Fibroblast of villous mesenchyme (primary cell): ENCODE results near the gene SUN3. TPM values are rescaled to one million over a fixed set of nuclear protein-coding genes. Genes with fewer than 3 reads are reported as not detected.

ENCODE experiments used
- DNase-seq: peaks from one replicate; pipeline ENCODE4 v3.0.0-alpha.2; 2010; ENCODE audit warnings: low read depth
- H3K4me3 ChIP-seq: 2 replicates; pipeline ENCODE4 v1.5.1; 2011; ENCODE audit warnings: low read depth, mild to moderate bottlenecking, low read length
- total RNA-seq: library from RNA; depleted of rRNA; stranded (reverse); fragments of >200 nt; gene quantifications from 2 replicates; pipeline ENCODE4 v1.2.3, GENCODE V29; 2012
- TF ChIP-seq, protein P1 (sequence below): IDR thresholded peaks from 2 replicates; pipeline ENCODE4 v1.5.1; 2012; ENCODE audit warnings: low read depth, mild to moderate bottlenecking, low read length; ENCODE audit not compliant: insufficient read depth

Gene SUN3
- total RNA-seq, 1 donor: not detected

DNA sequence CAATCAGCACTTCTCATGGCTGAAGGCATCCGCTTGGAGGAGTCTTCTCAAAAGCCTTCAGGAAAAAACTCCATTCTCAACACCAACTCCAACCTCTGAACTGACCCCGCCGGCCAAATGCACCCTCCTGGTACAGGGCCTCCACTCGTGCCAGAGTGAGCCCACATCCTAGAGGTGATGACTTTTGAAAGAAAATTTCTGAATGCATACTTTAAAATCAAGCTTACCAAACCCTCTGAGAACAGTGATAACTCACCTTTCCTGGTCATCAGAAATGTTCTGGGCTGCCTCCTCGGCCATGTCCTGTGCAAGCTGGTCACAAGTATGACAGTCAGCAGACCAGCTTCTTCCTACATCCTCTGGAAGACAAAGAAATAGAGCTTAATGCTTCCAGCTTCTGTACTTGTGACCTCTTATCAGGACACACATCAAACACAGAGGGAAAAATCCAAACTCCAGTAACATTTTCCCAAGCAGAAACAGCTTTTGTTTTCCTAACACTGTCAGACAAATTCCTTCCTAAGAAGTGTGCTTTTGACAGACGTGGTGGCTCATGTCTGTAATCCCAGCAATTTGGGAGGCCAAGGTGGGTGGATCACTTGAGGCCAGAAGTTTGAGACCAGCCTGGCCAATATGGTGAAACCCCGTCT, 80.6 kb downstream of the SUN3 start, which contains the start of gene PKD1L1:
TSS of gene PKD1L1 (minus strand) at position 326 of the 650 bp plus-strand sequence. CDS start at position 300, 26 bp downstream.
- TF ChIP-seq, protein P1, sequence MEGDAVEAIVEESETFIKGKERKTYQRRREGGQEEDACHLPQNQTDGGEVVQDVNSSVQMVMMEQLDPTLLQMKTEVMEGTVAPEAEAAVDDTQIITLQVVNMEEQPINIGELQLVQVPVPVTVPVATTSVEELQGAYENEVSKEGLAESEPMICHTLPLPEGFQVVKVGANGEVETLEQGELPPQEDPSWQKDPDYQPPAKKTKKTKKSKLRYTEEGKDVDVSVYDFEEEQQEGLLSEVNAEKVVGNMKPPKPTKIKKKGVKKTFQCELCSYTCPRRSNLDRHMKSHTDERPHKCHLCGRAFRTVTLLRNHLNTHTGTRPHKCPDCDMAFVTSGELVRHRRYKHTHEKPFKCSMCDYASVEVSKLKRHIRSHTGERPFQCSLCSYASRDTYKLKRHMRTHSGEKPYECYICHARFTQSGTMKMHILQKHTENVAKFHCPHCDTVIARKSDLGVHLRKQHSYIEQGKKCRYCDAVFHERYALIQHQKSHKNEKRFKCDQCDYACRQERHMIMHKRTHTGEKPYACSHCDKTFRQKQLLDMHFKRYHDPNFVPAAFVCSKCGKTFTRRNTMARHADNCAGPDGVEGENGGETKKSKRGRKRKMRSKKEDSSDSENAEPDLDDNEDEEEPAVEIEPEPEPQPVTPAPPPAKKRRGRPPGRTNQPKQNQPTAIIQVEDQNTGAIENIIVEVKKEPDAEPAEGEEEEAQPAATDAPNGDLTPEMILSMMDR: no peak
- H3K4me3 ChIP-seq: no peak within 1 kb of the TSS
- no peak for DNase-seq

DNA sequence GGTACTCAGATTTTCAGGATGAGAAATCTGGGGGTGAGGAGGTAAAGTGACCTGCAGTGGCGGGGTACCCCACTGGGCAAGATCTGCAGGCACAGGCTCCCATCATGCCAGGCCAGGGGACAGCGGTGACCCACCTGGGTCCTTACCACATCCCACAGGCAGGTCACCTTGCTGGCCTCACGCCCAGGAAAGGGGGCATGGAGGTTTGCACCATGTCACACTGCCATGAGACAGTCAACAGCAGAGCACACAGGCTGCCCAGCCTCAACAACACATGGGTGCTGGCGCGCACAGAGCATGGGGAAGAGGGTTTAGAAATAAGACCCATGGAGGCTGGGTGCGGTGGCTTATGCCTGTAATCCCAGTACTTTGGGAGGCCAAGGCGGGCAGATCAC, 81.6 kb downstream of the SUN3 start:
- DNase-seq: no peak
- TF ChIP-seq, protein P1: no peak
- H3K4me3 ChIP-seq: no peak overlapping the region

DNA sequence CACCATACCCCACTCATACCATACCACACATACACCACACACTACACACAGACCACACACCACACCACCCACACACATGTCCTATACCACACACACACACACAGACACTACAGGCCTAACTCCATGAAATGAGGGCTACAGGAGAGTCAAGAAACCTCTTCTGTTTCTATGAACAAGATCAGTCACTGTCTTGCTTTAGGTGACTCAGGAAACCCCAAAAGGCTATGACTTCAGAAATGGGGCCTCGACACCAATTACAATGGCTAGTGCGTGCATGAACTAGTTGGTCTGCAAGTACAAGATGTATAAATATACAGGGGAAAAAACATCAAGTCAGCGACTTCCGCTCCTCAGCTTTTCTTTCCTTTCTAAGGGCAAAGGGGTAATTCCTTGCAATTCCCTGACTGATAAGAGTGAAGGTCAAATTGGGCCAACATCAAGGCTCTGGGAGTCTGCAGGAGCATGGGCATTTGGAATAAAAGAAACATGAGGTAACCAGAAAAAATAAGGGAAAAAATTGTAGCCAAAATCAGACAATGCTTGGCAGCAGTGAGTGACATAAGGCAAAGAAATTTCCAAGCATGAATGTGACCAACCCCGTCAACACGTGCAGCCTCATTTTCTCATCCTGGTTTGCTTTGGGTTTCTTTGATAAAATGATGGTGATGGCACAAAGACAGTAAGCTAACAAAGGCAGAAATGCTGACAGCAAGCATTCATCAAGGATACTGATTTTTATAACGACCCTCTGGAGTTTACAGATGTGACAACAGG, 82.1 kb downstream of the SUN3 start:
- TF ChIP-seq, protein P1: no peak
- H3K4me3 ChIP-seq: no peak overlapping the region
- DNase-seq: no peak

DNA sequence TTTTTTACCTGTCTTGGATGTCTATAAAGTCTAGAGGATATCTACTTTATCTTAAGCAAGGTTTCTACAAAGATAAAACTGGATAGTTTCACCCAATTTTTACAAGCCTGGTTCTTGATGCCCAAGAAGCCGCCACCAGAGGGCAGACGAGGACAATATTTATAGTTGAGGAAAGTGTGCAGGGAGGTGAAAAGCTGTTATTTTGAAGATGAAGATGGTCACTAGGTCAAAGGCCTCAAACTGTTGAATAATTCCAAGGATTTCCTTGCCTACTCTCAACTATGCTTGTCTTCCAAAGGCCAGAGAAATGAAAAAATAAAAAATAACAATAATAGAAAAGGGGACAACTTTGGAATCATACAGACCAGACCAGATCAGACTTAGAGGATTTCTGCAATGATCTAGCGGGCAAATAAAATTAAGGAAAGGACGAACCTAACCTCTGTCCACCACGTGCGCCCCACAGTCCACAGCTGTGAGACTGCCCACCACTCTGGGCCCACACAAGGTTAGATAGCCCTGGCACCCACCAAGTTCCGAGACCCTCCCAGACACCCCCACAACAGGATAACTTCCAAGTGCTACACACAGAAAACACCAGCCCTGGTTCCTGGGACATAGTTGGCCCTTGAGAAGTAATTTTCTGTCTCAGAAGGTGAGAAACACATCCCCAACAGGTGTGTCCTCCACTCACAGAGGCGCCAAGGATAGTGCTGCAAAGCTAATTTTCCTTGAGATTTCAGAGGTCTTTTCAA, 83.5 kb downstream of the SUN3 start:
- DNase-seq: peak; percentile 77
- no peak overlapping the region for H3K4me3 ChIP-seq
- TF ChIP-seq, protein P1: peak; percentile 70

DNA sequence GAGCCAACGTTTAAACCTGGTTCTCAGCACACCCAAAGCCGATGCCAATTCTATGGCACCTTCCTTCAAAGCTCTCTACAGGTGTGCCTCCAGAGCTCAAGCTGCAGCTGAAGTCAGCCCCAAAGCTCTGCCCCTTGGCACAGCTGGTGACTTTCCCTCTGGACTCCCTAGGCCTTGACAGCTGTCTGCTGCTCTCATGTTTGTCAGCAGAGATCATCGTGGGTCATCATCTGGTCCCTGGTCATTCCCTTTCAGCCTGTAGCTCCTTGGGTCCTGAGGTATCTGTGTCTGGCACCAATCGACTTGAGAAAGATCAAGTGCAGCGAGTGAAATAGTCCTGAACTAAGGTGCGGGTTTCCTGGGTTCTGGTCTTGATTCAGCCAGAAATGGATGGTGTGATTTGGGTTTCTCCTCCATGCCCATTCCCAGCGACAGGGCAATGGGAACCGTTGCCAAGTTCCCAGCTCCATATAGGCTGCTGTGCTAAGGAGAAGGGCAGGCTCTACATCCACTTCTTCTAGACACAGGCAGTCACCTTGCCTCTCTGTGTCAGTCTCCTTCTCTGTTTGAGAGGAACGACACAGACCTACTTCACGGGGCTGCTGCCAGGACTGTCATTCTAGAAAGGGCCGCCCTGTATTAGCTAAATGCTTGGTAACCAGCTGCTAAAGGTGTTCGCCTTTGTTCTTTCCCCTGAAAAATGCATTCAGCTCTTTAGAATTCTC, 84.2 kb downstream of the SUN3 start:
- TF ChIP-seq, protein P1: no peak
- H3K4me3 ChIP-seq: no peak overlapping the region
- DNase-seq: no peak
